ENCODE measurements around the gene UBE2O.

DNA sequence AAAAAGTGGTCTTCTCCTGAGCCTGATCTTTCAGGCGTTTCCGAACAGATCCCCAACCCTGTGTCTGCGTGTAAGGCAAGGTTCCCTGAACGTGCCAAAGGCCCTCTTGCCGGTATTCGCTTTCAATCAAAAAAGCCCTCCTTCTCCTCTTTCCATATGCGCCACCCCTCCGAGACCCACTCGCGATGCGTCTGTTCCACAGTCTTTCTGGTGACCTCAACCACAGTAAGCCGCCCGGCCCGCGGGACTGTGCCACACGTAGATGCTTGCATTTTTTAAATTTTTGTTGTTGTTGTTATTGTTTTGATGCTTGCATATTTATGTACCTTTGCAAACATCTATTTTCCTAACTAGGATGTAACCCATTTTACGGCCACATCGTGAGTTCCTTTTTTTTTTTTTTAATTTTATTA is 98.6 kb downstream of the UBE2O start:
- TF ChIP-seq, protein P1, sequence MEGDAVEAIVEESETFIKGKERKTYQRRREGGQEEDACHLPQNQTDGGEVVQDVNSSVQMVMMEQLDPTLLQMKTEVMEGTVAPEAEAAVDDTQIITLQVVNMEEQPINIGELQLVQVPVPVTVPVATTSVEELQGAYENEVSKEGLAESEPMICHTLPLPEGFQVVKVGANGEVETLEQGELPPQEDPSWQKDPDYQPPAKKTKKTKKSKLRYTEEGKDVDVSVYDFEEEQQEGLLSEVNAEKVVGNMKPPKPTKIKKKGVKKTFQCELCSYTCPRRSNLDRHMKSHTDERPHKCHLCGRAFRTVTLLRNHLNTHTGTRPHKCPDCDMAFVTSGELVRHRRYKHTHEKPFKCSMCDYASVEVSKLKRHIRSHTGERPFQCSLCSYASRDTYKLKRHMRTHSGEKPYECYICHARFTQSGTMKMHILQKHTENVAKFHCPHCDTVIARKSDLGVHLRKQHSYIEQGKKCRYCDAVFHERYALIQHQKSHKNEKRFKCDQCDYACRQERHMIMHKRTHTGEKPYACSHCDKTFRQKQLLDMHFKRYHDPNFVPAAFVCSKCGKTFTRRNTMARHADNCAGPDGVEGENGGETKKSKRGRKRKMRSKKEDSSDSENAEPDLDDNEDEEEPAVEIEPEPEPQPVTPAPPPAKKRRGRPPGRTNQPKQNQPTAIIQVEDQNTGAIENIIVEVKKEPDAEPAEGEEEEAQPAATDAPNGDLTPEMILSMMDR (conservative IDR thresholded peaks at IDR 0.05 in 1 of 2, IDR thresholded peaks at IDR 0.05 in 1 of 2; ENCODE audit: low read depth in 1 of 2, low read length in 2 of 2), result no peak
- TF ChIP-seq EZH2 (IDR thresholded peaks at IDR 0.05; ENCODE audit: low read length, missing control alignments), result no peak

Data from fibroblast of lung (primary cell).